OCI-LY7 (cell line): ENCODE results near the gene SYTL3. TPM values are rescaled to one million over a fixed set of nuclear protein-coding genes. Genes with fewer than 3 reads are reported as not detected.
"Not testable (repeated sequence)": the region's sequence is repeated elsewhere in the genome, so short reads cannot be mapped to it uniquely, and the experiment has no call there.

Experiments
- BruUV-seq: library from RNA; stranded (reverse); fragments of 400-500 nt; replicated peaks from 2 replicates; lab custom pipeline; 2021; lab: Mats Ljungman, UMichigan
- CTCF ChIA-PET: fragments of 300-600 bp; sonication (Branson Sonifier 250); formaldehyde crosslinking; loops from one replicate; lab custom pipeline; 2022; ENCODE audit warnings: antibody characterized with exemption; ENCODE audit not compliant: unreplicated experiment; lab: Charles Lee
- POLR2A ChIA-PET: fragments of 300-600 bp; sonication (Branson Sonifier 250); formaldehyde crosslinking; loops from one replicate; lab custom pipeline; 2022; ENCODE audit warnings: antibody characterized with exemption; lab: Charles Lee
- DNase-seq: peaks from one replicate; pipeline ENCODE4 v3.0.0-alpha.2; 2015; ENCODE audit warnings: low spot score
- H2AFZ ChIP-seq: fragments of 200-600 bp; sonication (generic), shearing (Covaris generic); 2 replicates; pipeline ENCODE4 v1.6.1; 2014; ENCODE audit warnings: mild to moderate bottlenecking, antibody characterized with exemption, low read length, moderate library complexity
- H3K27ac ChIP-seq: fragments of 200-600 bp; sonication (generic); 2 replicates; pipeline ENCODE4 v1.5.1; 2014; ENCODE audit warnings: mixed run types, low read depth, mild to moderate bottlenecking, moderate library complexity, low read length, inconsistent platforms; ENCODE audit not compliant: poor library complexity, severe bottlenecking
- H3K36me3 ChIP-seq: fragments of 200-600 bp; sonication (generic); 2 replicates; pipeline ENCODE4 v1.6.1; 2014; ENCODE audit warnings: mild to moderate bottlenecking, antibody characterized with exemption, low read length, moderate library complexity, mixed read lengths; ENCODE audit not compliant: insufficient read depth
- H3K4me1 ChIP-seq: fragments of 200-600 bp; sonication (generic); 2 replicates; pipeline ENCODE4 v1.5.1; 2014; ENCODE audit warnings: mild to moderate bottlenecking, low read length; ENCODE audit not compliant: insufficient read depth, poor library complexity, severe bottlenecking
- H3K4me2 ChIP-seq: fragments of 200-600 bp; sonication (generic); 2 replicates; pipeline ENCODE4 v1.6.1; 2014; ENCODE audit warnings: mild to moderate bottlenecking, low read length
- H3K4me3 ChIP-seq: fragments of 200-600 bp; sonication (generic); 2 replicates; pipeline ENCODE4 v1.5.1; 2014; ENCODE audit warnings: mild to moderate bottlenecking, low read depth, low read length; ENCODE audit not compliant: poor library complexity, severe bottlenecking
- H3K79me2 ChIP-seq: fragments of 200-600 bp; sonication (generic); 2 replicates; pipeline ENCODE4 v1.6.1; 2016; ENCODE audit warnings: low read depth, mild to moderate bottlenecking, low read length, moderate library complexity, mixed read lengths; ENCODE audit not compliant: insufficient read depth
- H3K9me2 ChIP-seq: fragments of 200-600 bp; sonication (generic); 2 replicates; pipeline ENCODE4 v1.6.1; 2016; ENCODE audit warnings: mild to moderate bottlenecking, low read length, mixed read lengths; ENCODE audit not compliant: insufficient read depth
- H3K9me3 ChIP-seq: fragments of 200-600 bp; sonication (generic); 2 replicates; pipeline ENCODE4 v1.6.1; 2014; ENCODE audit warnings: mild to moderate bottlenecking, mixed run types, low read length, mixed read lengths
- H4K20me1 ChIP-seq: fragments of 200-600 bp; sonication (generic); 2 replicates; pipeline ENCODE4 v1.6.1; 2014; ENCODE audit warnings: mild to moderate bottlenecking, antibody characterized with exemption, low read length, moderate library complexity, mixed read lengths; ENCODE audit not compliant: insufficient read depth
- CTCF ChIP-seq: fragments of 200-600 bp; sonication (generic); conservative IDR thresholded peaks from 2 replicates; pipeline ENCODE4 v1.5.1; 2014; ENCODE audit warnings: mild to moderate bottlenecking, antibody characterized with exemption, low read length, moderate library complexity, mixed read lengths
- EZH2phosphoT487 ChIP-seq: fragments of 200-600 bp; sonication (generic); IDR thresholded peaks from 2 replicates; pipeline ENCODE4 v1.6.1; 2018; ENCODE audit warnings: low read depth, borderline replicate concordance, mild to moderate bottlenecking, mixed run types, antibody characterized with exemption, low read length, moderate library complexity, mixed read lengths
- intact Hi-C: fragments of 100-400 bp; cut with micrococcal nuclease; formaldehyde crosslinking; loops from one replicate; pipeline ENCODE4 v1.10.0; 2022; ENCODE audit not compliant: unreplicated experiment
- total RNA-seq, 2 experiments: library from RNA; depleted of rRNA in 1 of 2; stranded (reverse); fragments of >200 nt in 1 of 2; shearing (Covaris generic) in 1 of 2; gene quantifications; 2 replicates each; pipeline ENCODE4 v1.2.3, GENCODE V29; 2014 to 2022

SYTL3 gene
- total RNA-seq, 2 experiments from 2014 or later, result 0.32 to 0.89 TPM

DNA sequence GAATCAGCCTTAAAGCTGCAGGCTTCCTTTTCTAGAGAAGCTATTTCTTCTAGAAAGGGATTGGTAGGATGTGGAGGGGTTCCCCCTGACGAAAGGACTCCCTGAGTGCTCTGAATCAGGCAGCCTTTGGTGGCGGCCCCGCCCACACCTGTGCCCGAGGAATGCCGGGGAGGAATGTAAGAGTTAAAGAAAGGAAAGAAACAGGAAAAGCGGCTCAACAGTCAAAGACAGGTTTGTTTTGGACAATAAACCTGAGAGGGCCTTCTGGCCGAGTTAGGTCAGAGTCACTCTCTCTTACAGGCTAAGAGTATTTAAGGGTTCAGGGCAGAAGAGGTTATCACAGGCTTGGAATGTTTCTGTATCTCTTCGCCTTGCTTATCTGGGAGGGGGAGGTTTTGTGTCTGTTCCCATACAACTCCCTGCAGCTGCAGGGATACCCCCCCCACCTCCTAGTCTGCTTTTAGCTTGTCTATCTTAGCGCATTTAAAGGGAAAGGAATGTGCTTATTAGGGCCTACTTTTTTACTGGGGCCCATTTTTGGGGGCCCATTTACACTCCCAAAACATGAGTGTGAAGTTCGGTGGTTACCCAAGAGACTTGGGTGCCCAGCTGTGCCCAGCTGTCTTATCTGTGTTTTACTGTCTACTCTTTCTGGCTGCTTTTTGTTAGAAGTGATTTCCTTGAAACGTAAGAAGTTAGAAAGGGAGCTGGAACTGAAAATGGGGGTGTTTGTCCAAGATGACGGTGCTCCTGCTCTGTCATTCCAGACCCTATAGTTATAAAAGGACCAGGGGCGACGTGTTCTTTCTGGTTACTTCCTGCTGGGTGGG, 38.1 kb upstream of the SYTL3 start:
- Histone ChIP-seq H3K36me3 (peaks cover 59% of the 10 kb centered on the region), H2AFZ (no peak overlapping the region), H4K20me1 (no peaks in the 10 kb centered on the region), H3K4me1 (no peaks in the 10 kb centered on the region), H3K79me2 (no peaks in the 10 kb centered on the region), H3K4me2 (no peak overlapping the region), H3K4me3 (no peak overlapping the region), H3K9me2 (no peaks in the 10 kb centered on the region), H3K27ac (no peak overlapping the region), H3K9me3 (no peaks in the 10 kb centered on the region)
- CTCF ChIA-PET, result no interaction called here
- intact Hi-C loops, result no loop called here
- TF ChIP-seq CTCF (no peak), EZH2phosphoT487 (no peak)
- no peak for DNase-seq
- POLR2A ChIA-PET, result no interaction called here
- BruUV-seq, result no TSS peak

DNA sequence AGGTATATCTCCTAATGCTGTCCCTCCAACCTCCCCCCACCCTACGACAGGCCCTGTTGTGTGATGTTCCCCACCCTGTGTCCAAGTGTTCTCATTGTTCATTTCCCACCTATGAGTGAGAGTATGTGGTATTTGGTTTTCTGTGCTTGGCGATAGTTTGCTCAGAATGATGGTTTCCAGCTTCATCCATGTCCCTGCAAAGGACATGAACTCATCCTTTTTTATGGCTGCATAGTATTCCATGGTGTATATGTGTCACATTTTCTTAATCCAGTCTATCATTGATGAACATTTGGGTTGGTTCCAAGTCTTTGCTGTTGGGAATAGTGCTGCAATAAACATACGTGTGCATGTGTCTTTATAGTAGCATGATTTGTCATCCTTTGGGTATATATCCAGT, 35.2 kb upstream of the SYTL3 start:
- intact Hi-C loops, result not testable (repeated sequence)

GRCh38 chr6:158618289-158618688, 31.6 kb upstream of the SYTL3 start:
- H3K4me2 ChIP-seq, H3K9me2 ChIP-seq, BruUV-seq, H3K9me3 ChIP-seq, H2AFZ ChIP-seq, H3K4me3 ChIP-seq, H3K4me1 ChIP-seq, DNase-seq, intact Hi-C loops, H3K79me2 ChIP-seq, POLR2A ChIA-PET, H3K27ac ChIP-seq, H4K20me1 ChIP-seq, CTCF ChIA-PET: not testable (repeated sequence)
- peaks cover 28% of the 10 kb centered on the region for H3K36me3 ChIP-seq

More for the DNA sequence above, 35.2 kb upstream of the SYTL3 start:
- CTCF ChIA-PET, H3K79me2 ChIP-seq, H3K27ac ChIP-seq, H3K9me2 ChIP-seq, H2AFZ ChIP-seq, H3K4me3 ChIP-seq, H3K9me3 ChIP-seq, H4K20me1 ChIP-seq, H3K4me1 ChIP-seq, DNase-seq, H3K4me2 ChIP-seq, POLR2A ChIA-PET, BruUV-seq: not testable (repeated sequence)
- H3K36me3 ChIP-seq, result peaks cover 44% of the 10 kb centered on the region
